Panc1 (cell line): ENCODE results near the gene ATP7B. TPM values are rescaled to one million over a fixed set of nuclear protein-coding genes. Genes with fewer than 3 reads are reported as not detected.

Experiments used
- ATAC-seq: fragments of 200-7000 bp; cut with Tn5 transposase; 2 replicates; pipeline ENCODE4 v1.9.1; 2020; ENCODE audit warnings: mild to moderate bottlenecking, moderate library complexity
- BruUV-seq: library from RNA; stranded (reverse); fragments of 400-500 nt; replicated peaks from 2 replicates; lab custom pipeline; 2021; lab: Mats Ljungman, UMichigan
- CTCF ChIA-PET: fragments of 300-600 bp; sonication (Branson Sonifier 250); formaldehyde crosslinking; loops from one replicate; lab custom pipeline; 2022; ENCODE audit warnings: antibody characterized with exemption; lab: Charles Lee
- POLR2A ChIA-PET: fragments of 300-600 bp; sonication (Branson Sonifier 250); formaldehyde crosslinking; loops from one replicate; lab custom pipeline; 2022; ENCODE audit warnings: antibody characterized with exemption; lab: Charles Lee
- DNase-seq: peaks from one replicate; pipeline ENCODE4 v3.0.0-alpha.2; 2010; ENCODE audit warnings: low read depth, low spot score
- H3K27ac ChIP-seq: 2 replicates; pipeline ENCODE4 v1.5.1; 2011; ENCODE audit warnings: mild to moderate bottlenecking, low read length, inconsistent platforms
- H3K27me3 ChIP-seq: fragments of 200-500 bp; sonication (Bioruptor generic); 2 replicates; pipeline ENCODE4 v1.6.0; 2014; ENCODE audit warnings: low read length, inconsistent platforms; ENCODE audit not compliant: control insufficient read depth, insufficient read depth
- H3K36me3 ChIP-seq: fragments of 200-500 bp; sonication (Bioruptor generic); 2 replicates; pipeline ENCODE4 v1.5.1; 2014; ENCODE audit warnings: inconsistent platforms, mild to moderate bottlenecking, low read length, moderate library complexity; ENCODE audit not compliant: control insufficient read depth, insufficient read depth
- H3K4me1 ChIP-seq: 2 replicates; pipeline ENCODE4 v1.5.1; 2011; ENCODE audit warnings: inconsistent platforms, mild to moderate bottlenecking, low read length, moderate library complexity; ENCODE audit not compliant: control insufficient read depth, insufficient read depth
- H3K4me3 ChIP-seq, 2 experiments: 2 replicates each; pipeline ENCODE4 v1.5.1; 2011 to 2012; ENCODE audit warnings: low read depth in 2 of 2, low read length in 2 of 2, mild to moderate bottlenecking in 2 of 2, inconsistent platforms in 1 of 2, moderate library complexity in 1 of 2
- H3K9me3 ChIP-seq: fragments of 200-500 bp; sonication (Bioruptor generic); 2 replicates; pipeline ENCODE4 v1.5.1; 2014; ENCODE audit warnings: low read depth, mild to moderate bottlenecking, inconsistent platforms, low read length, moderate library complexity; ENCODE audit not compliant: control insufficient read depth, insufficient read depth
- CTCF ChIP-seq: fragments of 450-650 bp; IDR thresholded peaks from 2 replicates; pipeline ENCODE4 v1.5.1; 2017; ENCODE audit warnings: mild to moderate bottlenecking
- POLR2AphosphoS5 ChIP-seq: IDR thresholded peaks from 2 replicates; pipeline ENCODE4 v1.6.1; 2012; ENCODE audit warnings: mild to moderate bottlenecking, low read depth, low read length, moderate library complexity
- SIN3A ChIP-seq: IDR thresholded peaks from 2 replicates; pipeline ENCODE4 v1.6.1; 2012; ENCODE audit warnings: low read depth, mild to moderate bottlenecking, low read length, moderate library complexity, borderline replicate concordance; ENCODE audit not compliant: insufficient read depth
- TCF7L2 ChIP-seq: IDR thresholded peaks from 2 replicates; pipeline ENCODE4 v1.6.1; 2011; ENCODE audit warnings: mild to moderate bottlenecking, low read depth, low read length, inconsistent platforms
- in situ Hi-C: cut with HindIII; loops from 2 replicates; pipeline ENCODE4 v1.10.0; 2016; ENCODE audit warnings: low sequenced_read_pairs, low pct_unique_long_range_greater_than_20kb
- intact Hi-C: fragments of 100-400 bp; cut with micrococcal nuclease; formaldehyde crosslinking; loops from one replicate; pipeline ENCODE4 v1.10.0; 2022; ENCODE audit not compliant: unreplicated experiment
- total RNA-seq: library from RNA; stranded (reverse); gene quantifications from one replicate; pipeline ENCODE4 v1.2.1, GENCODE V29; 2021; ENCODE audit not compliant: unreplicated experiment
- TF ChIP-seq, protein P1 (sequence below), 2 experiments: IDR thresholded peaks; 2 replicates each; pipeline ENCODE4 v1.6.1; 2011 to 2012; ENCODE audit warnings: low read depth in 2 of 2, control low read depth in 1 of 2, low read length in 1 of 2, mild to moderate bottlenecking in 1 of 2, moderate library complexity in 1 of 2; ENCODE audit not compliant: insufficient read depth in 1 of 2

The ATP7B gene
- total RNA-seq, 1 experiment from 2014 or later: 19.6 TPM

- Histone ChIP-seq H3K36me3 (no peaks in the 10 kb centered on the region), H3K9me3 (no peaks in the 10 kb centered on the region), H3K27ac (no peak overlapping the region), H3K4me1 (no peaks in the 10 kb centered on the region), H3K27me3 (no peaks in the 10 kb centered on the region), H3K4me3 (no peak overlapping the region)
- CTCF ChIA-PET: no interaction called here
- ATAC-seq: no peak
- no TSS peak for BruUV-seq
- POLR2A ChIA-PET: no interaction called here
- intact Hi-C loops (no loop called here), in situ Hi-C loops (no loop called here)
- TF ChIP-seq CTCF (no peak), TCF7L2 (no peak), POLR2AphosphoS5 (no peak), SIN3A (no peak)
- TF ChIP-seq, protein P1, sequence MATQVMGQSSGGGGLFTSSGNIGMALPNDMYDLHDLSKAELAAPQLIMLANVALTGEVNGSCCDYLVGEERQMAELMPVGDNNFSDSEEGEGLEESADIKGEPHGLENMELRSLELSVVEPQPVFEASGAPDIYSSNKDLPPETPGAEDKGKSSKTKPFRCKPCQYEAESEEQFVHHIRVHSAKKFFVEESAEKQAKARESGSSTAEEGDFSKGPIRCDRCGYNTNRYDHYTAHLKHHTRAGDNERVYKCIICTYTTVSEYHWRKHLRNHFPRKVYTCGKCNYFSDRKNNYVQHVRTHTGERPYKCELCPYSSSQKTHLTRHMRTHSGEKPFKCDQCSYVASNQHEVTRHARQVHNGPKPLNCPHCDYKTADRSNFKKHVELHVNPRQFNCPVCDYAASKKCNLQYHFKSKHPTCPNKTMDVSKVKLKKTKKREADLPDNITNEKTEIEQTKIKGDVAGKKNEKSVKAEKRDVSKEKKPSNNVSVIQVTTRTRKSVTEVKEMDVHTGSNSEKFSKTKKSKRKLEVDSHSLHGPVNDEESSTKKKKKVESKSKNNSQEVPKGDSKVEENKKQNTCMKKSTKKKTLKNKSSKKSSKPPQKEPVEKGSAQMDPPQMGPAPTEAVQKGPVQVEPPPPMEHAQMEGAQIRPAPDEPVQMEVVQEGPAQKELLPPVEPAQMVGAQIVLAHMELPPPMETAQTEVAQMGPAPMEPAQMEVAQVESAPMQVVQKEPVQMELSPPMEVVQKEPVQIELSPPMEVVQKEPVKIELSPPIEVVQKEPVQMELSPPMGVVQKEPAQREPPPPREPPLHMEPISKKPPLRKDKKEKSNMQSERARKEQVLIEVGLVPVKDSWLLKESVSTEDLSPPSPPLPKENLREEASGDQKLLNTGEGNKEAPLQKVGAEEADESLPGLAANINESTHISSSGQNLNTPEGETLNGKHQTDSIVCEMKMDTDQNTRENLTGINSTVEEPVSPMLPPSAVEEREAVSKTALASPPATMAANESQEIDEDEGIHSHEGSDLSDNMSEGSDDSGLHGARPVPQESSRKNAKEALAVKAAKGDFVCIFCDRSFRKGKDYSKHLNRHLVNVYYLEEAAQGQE (IDR thresholded peaks at IDR 0.05; ENCODE audit: insufficient read depth in 1 of 2, low read depth in 2 of 2, low read length in 1 of 2): no peak
- DNase-seq: no peak
Observed at GRCh38 chr13:51932231-51932630, 79.0 kb downstream of the ATP7B start.

DNA sequence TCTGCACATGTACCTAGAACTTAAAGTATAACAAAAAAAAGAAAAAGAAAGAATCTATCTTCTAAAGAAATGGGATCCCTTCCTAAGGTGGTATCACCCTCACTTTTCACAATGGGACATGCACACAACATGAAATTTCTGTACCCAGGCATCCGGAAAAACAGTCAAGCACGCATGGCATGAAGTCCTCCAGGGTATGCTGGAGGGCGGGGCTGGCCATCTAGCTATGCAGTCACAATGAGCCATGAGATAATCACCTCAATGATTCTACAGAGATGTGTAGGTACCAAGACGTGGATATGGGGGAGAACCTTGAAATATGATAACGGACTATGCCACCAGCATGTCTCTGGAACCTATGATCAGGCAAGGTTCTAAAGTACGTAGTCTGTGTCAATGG, 79.6 kb downstream of the ATP7B start:
- CTCF ChIA-PET: no interaction called here
- BruUV-seq: no TSS peak
- in situ Hi-C loops (no loop called here), intact Hi-C loops (no loop called here)
- H3K9me3 ChIP-seq: no peaks in the 10 kb centered on the region
- H3K27ac ChIP-seq: no peak overlapping the region
- DNase-seq (no peak), ATAC-seq (no peak)
- no peaks in the 10 kb centered on the region for H3K4me1 ChIP-seq
- no peaks in the 10 kb centered on the region for H3K36me3 ChIP-seq
- H3K4me3 ChIP-seq: no peak overlapping the region
- H3K27me3 ChIP-seq: no peaks in the 10 kb centered on the region
- TF ChIP-seq POLR2AphosphoS5: no peak
- no peak for TF ChIP-seq CTCF
- no peak for TF ChIP-seq TCF7L2
- no peak for TF ChIP-seq SIN3A
- TF ChIP-seq, protein P1 (IDR thresholded peaks at IDR 0.05; ENCODE audit: insufficient read depth in 1 of 2, low read depth in 2 of 2, low read length in 1 of 2): no peak
- POLR2A ChIA-PET: interaction anchor here (0.6 kb wide), 1 partner anchor 17 kb away, joined by 5 read pairs; no protein-coding TSS in a partner anchor
